HG03095 (cell line): ENCODE measurements around the gene TNS1.
"Not testable (repeated sequence)": the region's sequence is repeated elsewhere in the genome, so short reads cannot be mapped to it uniquely, and the experiment has no call there.

ENCODE experiments used
- ATAC-seq: cut with Tn5 transposase; IDR thresholded peaks from one replicate; pipeline ENCODE4 v1.9.1; 2021; ENCODE audit warnings: moderate library complexity; ENCODE audit not compliant: unreplicated experiment

TNS1 gene

DNA sequence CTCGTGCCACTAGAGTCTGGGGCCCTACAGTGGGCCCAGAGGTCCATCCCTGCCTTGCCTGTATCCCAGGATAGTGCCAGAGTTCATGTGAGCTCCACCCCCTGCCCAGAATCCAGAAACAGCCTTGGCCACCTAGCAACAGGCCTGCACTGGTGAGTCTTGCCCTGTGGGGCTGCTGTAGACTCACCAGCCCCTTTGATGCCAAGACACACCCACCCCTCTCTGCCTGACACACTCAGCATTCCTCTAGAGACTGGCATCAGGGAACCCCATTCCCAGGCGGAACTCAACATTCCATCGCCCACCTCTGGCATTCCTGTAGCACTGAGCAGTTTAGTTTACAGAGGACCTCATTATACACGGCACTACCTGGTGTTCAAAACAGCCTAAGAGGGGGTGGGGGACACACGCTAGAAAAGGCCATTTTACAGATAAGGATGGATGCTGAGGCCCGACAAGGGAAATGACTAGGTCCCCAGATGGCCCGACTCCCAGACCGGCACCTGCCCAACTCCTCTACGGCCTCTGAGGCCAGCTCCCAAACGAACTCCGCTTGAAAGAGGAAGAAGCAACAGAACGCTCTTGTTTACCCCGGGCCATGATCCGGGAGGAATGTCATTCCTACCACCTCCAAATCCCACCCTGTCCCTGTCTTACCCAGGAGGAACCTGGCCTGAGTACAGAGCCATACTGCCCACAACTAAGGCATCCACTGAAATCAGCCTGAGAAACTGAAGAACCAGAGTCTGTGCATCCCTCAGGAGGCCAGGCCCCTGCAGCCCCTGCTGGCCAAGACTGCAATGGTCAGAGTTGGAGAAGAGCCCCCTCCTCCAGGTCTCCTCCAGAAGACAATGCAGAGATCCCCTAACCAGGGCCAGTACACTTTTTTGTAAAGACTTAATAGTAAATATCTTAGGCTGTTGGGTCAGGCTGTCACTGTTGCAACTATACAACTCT is 180.2 kb downstream of the TNS1 start:
- ATAC-seq = no peak

DNA sequence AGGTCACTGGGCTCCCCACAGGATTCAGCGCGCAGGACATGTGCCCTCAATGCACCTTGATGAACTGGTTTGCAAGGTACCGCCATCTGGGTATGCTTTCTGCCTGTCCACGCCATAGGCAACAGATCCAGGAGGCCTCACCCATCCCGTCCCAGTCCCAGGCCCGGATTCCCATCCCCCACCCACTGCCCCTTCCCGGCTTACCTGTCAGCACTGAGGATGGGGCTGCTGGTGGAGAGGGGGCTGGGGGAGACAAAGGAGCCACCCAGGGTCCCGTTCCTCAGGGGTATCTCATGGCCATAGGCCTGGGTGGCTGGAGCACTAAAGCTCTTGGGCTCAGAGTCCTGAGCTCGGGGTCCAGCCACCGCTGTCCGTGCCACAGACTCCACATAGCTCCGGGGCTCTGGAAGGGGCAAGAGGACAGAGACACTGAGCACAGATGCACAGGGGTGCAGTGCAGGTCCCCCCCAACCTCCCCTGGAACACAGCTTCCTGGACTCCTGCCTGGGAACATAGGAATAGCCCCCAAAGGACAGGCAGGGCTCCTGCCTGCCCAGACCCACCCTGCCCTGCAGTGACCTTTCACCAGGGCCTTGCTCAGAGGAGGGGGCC is 181.2 kb downstream of the TNS1 start:
- ATAC-seq = no peak

DNA sequence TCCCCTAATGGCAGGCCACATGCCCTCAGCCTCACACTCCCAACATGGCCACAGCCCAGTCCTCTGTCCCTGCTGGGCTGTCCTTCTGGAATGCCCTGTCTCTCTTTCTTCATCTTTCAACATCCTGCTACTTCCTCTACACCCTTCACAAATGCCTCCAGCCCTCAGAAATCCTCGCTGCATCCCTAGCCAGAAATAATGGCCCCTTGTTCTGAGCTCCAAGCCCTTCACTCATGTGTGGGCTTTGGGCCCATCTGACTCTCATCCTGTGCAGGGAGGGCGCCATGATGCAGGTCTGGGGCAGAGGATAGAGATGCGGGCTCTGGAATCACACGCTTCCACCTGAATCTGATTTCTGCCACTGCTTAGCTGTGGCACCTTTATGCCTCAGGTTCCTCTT is 181.9 kb downstream of the TNS1 start:
- no peak for ATAC-seq

DNA sequence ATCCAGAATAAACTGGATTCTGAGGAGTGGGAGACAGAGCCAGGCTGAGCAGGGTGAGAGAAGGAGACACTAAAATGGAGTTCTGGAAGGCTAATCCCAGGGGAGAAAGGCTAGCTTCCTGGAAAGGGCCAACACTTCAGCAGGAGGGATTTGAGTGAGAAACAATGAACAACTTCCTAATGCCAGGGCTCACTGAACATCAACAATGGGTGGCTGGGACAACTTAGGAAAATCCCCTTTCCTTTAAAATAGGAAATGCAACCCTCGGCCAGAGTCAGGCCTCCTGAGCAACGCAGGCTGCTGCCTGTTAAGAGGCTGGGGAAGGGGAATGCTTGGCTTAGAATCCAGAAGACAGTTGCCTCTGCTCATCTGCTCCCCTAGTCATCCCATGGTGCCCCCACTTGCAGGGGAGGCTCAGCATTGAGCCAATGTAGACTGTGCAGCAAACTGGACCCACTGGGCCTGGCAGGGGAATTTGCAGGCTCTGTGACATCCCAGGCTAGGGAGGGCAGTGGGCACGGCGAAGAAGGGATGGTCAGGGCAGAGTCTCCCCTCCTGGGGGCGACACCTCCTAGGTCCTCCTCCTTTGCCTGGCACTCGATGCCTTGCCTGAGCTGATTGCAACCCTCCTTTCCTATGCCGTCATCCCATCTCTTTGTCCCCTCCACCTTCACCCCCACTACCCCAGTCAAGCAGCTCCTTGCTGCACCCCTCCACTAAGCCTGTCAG is 182.5 kb downstream of the TNS1 start:
- no peak for ATAC-seq

DNA sequence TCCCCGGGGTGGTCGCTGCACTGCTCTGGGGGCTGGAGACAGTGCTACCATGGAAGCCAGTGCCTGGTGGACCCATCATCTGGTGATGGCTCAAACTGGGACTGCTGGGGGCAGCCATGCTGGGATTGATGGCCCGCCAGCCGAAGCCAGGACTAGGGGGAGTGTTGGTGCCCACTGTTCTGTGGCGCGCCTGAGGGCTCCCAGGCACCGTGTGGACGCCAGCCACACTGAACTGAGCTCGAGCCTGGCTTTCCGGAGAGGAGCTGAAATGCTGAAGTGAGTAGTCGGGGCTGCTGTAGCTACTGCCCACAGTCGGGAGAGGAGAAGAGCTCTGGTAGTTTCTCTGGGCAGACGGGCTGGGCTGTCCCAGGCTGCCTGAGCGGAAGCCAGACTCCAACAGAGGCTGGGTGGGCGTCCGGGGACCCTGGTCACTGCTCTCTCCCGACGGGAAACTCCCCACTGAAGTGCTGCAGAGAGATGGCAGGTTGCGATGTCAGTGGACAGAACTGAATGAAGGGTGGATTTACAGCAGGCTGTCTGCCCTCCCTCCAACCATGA is 184.4 kb downstream of the TNS1 start:
- no peak for ATAC-seq

DNA sequence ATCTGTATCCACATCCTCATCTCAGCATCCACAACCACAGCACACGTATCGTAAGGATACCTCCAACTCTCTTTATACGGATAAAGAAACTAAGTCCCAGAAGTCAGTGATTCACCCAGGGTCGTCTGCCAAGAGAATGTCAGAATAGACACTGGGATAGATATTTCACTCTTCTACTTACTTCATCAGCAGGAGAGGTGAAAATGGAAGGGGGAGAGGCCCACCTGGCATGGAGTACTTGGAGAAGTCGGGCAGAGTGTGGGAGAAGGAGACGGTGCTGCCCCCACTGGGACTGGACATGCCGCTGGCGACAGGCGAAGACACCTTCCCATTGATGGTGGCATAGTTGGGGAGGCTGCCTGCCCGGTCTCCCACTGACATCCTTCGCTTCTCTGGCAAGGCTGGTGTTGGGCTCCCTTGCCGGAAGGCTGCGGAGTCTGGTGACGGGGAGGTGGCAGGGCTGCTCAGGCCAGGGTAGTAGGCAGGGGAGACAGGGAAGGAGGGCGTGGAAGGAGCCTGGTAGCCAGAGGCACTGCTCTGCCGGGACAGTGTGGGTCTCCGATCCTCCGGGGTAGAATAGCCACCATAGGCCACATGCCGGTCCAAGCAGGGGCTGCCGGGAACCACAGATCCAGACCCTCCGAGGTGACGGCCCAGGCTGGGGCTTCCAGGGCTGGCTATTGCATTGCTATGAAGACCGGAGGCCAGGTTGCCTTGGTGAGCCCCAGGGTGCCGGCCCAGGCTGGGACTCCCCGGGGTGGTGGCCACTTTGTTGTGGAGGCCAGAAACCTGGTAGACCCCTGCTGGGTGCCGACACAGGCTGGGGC is 185.1 kb downstream of the TNS1 start:
- no peak for ATAC-seq

DNA sequence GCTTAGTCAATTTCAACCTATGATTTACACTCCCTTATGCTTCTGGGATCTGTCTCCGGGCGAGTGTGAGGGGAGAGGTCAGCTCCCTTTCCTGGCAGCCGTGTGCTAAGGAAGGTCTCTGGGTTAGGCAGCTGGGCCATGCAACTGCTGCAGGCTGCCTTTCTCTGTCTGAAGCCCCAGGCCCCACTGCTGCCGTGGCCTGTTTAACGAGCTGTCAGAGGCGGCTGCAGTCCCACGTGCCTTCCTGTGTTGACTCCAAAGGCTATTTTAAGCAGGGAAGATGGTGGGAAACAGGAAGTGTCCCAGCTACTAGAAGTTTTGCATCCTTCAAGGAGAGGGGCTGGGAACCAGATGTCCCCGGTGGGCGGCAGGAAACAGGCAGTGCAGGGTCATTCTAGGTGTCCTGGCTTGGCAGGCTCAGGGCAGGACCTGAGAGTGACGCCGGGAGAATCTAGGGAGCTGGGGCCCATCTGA is 186.4 kb downstream of the TNS1 start:
- ATAC-seq = no peak

DNA sequence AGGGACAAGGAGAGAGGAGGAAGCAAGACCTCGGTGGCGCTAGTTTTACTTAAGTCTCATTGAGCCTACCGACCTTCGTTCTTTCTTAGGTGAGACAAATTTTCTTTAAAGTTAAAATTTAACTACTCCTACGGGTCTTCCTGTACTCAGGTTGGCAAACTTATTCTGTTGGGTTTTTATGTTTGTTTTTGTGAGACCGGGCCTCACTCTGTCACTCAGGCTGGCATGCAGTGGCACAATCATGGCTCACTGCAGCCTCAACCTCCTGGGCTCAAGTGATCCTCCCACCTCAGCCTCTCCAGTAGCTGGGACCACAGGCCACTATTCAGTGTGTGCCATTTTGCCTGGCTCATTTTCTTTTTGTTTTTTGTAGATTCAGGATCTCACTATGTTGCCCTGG is 189.0 kb downstream of the TNS1 start:
- ATAC-seq = no peak

DNA sequence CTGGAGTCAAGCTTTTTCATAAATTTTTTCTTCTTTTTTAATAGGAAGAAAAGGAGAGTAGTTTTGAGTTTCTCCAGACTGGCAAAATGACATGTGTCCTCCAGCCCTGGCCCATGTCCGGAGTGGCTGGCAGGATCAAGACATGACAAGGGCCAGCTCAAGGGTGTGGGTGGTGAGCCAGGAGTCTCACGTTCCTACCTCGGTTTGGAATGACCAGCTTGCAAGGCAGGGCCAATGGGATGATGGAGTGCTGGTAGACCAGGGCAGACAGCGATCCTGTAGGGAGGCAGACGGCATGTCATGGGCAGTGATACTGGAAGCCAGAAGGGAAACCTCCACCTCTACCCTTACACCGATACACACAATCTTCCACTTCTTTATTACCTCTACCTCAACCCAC is 190.6 kb downstream of the TNS1 start:
- no peak for ATAC-seq

DNA sequence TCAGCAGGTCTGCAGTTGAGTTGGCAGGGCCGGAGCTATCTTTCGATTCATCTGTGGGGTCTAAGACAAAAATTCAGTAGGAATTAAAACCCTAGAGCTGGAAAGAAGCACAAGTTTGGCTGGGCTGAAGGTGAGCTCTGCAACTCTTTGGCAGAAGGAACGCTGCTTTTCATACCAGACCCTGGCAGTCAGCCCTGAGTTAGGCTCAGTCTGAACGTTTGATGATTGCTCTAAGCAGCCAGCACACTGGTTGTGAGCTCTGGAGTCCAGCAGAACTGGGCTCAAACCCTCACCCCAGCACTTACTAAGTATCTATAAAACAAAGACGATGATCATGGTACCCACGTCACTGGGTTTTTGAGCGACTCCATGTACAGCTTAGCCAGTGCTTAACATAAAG is 192.5 kb downstream of the TNS1 start:
- no peak for ATAC-seq

DNA sequence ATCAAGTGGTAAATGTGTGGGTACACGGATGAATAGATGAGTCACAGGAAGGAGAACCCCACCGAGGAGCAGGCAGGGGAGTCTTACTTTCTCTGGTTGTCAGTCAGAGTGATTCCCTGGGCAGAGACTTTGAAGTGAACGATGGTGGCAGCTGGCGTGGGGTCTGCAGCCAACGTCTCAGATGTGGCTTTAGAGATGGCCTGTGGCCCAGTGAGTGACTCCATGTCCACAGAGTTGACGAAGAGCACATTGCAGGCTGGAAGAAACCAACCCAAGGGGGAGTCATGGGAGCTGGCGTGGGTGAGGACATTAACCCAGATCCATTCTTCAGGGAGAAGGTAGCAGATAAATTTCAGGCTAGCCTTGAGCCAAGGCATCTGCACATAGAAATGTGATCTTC is 193.1 kb downstream of the TNS1 start:
- no peak for ATAC-seq

DNA sequence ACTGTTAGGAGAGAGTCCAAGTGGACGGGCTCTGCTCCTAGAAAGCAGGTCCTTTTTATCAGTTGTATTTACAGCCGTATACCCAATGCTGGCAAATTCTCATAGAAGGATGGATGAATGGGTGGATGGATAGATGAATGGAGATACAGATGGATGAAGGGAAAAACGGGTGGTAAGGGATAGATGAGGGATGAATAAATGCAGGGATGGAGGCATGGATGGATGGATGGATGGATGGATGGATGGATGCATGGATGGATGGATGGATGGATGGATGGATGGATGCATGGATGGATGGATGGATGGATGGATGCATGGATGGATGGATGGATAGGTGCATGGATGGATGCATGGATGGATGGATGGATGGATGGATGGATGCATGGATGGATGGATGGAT is 193.8 kb downstream of the TNS1 start:
- not testable (repeated sequence) for ATAC-seq

DNA sequence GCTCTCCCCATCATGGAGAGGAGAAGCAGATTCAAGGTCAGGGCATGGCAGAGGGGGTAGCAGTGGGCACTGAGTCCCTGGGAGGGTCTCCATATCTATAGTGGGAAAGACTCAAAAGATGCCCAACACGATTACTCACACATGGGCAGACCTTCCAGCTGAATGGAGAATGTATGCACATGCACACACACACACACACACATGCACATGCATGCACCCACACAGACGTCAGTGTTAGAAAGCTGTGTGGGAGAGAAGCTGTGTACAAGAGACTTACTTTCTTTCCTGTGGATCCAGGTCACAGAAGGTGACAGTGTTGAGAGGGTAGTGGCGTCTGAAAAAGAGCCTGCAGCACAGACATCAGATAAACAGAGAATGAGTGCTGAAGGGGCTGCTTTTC is 194.5 kb downstream of the TNS1 start:
- no peak for ATAC-seq

DNA sequence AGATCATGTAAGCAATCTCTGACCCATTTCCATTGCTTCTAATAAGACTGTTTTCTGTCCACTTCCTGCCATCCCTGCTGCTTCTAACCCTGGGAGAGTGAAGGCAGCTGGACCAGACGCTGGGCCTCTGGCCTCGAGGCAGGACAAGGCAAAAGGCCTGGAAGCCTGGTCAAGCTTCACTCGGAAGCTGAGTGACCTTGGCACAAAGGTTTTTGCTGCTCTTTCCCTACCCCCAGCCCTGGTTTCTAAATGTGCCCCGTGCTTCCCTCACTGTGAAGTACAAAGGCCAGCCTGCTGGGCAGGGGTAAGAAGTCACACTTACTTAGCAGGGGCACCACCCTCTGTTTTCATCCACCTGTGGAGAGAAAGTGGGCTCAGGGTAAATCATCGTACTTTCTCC is 195.0 kb downstream of the TNS1 start:
- no peak for ATAC-seq

DNA sequence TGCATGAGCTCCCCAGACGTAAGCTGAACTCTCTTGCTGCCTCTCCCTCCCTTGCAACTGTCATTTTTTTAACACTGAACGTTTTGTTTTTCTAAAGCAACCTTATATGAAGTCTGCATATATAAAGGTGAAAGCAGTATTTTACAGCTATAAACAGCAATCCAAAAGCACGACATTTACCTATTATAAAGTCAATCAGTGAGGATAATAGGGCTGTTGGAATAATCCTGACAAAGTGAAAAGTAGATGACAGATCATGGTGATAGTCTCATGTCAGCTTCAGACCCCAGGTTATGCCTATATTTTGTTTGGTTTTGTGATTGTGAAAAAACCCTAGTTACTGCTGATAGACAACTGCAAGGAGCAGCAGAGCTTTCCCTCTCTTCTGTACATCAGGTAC is 195.8 kb downstream of the TNS1 start:
- ATAC-seq = no peak

DNA sequence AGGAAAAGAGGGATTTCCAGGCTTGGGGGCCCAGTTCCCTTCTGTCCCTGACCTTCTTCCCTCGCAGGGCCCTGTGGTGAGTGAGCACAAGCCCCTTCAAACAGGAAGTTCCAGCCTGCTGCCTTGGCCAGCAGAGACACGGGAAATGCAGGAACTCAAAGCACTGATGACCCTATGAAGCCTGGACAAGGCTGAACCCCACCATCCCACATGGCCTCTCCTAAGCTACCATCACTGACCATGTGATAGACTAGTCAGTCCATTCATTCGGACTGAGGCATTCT is 196.4 kb downstream of the TNS1 start:
- ATAC-seq = no peak

DNA sequence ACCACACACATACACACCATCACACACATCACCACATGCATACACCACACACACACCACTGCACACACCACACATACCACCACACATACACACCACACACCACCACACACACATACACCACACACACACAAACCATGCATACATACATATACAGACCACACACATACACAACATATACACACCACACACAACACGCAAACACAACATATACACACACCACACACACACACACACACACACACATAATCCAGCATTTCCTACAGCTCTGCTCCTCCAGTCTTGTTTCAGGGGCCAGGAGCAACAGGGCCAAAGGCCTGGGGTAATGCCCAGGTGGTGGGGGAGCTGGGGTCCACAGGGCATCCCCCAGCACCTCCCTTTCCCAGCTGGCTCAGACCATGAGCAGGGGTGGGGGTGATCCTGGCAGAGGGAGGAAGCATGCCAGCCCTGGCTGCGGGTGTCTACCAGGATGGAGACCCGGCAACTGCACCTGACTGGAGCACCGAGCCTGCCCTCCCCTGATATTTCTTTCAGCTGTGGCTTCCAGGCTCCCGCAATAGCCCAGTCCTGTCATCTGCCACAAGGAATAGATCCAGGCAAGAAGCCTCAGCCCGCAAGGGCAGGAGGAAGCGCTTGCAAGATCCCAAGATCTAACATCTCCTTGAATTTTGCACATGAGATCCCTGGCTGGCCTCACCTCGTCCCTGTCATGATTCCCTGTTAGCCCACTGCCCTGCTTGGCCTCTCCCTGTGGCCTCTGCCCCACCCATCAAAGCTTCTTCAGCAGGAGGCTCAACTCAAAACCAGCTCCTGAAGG is 196.9 kb downstream of the TNS1 start:
- no peak for ATAC-seq

DNA sequence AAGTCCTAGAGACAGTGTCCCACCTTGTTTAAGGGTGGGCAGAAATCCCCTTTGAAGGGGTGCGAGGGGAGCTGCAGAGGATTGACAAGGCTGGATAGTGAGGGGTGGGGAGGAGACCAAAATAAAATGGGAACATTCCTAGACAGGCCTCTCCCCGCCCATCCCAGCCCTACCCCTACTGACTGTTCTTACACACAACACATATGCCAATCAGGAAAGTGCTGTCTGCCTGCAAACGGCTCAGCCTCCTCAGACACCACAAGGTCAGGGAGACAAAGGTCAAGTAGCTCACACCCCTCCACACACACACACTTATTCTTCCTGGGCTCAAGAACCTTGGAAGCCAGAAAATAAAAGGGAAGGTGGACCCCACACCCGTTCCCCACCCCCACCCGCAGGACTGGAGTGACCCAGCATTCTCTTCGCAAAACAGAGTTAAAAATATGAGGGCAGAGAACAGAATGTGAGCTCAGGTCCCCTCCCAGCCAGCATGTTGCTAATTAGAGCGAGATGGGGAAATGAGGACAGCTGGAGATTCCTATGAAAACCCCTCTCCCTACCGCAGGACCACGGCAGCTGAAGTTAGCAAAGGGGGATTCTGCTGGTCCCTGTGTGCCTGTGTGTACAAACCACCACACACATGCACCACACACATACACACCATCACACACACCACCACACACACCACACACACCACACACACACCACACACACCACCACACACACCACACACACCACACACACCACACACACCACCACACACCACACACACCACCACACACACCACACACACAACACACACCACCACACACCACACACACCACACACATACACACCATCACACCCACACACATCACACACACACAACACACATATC is 197.8 kb downstream of the TNS1 start:
- no peak for ATAC-seq

DNA sequence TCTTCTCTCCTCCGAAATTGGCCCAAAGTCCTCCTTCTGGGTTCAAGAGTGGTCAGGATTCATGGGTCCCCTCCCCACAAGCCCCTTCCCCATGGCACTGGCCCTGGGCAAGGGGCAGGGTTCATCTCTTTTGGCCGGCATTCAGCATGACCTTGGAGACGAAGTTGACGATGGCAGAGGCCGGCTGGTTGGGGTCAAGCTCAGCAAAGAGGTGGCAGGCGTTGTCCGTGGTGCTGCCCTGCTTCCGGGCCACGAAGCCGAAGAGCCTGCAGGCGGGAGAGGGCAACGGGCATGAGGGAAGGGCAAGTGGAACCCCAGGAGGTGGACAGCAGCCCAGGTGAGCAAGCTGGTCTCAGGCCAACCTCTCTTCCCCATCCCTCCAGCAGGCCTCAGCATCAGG is 198.5 kb downstream of the TNS1 start:
- ATAC-seq = no peak
